ENCODE data around the gene FLT3.

DNA sequence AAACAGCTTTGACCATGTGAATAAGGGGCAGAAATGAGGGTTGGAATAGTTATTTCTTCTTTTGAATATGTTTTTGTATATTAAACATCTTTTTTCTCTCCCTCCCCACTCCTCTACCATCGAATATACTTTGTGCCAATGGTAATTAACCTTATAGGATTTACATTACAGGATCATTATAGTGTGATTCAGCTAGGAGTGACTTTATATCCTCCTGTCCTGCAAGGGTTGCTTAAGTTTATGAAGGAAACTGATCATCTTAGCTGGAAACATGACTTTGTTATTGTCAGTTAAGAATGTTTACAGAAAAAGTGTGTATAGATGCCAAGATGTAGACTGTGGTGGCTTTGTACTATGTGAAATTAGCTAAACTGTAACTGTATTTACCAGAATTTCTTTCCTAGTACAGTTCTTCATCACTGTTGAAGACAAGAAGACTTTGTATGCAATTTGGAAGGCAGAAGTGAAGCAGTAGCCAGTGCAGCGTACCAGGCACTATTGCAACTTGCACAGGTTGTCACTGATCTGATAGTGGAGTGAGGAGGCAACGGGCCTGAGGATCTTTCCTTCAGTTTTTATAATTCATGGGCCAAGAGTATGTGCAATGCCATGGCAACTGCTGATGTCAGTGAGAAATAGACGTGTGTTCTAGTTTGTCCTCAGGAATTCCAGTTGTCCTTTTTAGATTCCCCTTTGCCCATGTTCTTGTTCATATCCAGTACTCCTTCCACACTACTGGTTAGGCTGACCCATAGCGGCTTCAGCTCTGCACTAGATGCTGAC, 29.7 kb upstream of the FLT3 start:
- TF ChIP-seq, protein P1, sequence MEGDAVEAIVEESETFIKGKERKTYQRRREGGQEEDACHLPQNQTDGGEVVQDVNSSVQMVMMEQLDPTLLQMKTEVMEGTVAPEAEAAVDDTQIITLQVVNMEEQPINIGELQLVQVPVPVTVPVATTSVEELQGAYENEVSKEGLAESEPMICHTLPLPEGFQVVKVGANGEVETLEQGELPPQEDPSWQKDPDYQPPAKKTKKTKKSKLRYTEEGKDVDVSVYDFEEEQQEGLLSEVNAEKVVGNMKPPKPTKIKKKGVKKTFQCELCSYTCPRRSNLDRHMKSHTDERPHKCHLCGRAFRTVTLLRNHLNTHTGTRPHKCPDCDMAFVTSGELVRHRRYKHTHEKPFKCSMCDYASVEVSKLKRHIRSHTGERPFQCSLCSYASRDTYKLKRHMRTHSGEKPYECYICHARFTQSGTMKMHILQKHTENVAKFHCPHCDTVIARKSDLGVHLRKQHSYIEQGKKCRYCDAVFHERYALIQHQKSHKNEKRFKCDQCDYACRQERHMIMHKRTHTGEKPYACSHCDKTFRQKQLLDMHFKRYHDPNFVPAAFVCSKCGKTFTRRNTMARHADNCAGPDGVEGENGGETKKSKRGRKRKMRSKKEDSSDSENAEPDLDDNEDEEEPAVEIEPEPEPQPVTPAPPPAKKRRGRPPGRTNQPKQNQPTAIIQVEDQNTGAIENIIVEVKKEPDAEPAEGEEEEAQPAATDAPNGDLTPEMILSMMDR (IDR thresholded peaks at IDR 0.05; ENCODE audit: low read depth, low read length), result no peak
- no peak for TF ChIP-seq EZH2phosphoT487 (IDR thresholded peaks at IDR 0.05; ENCODE audit: low read depth)

Data from OCI-LY3 (cell line).